K562 (cell line): Measurements from ENCODE around the gene PREX1. TPM values are rescaled to one million over a fixed set of nuclear protein-coding genes. Genes with fewer than 3 reads are reported as not detected.
A peak's percentile ranks its signal among the peaks of the same experiment; 100 is the strongest.

Experiments
- ATAC-seq: fragments of 200-7000 bp; cut with Tn5 transposase; 3 replicates; pipeline ENCODE4 v1.9.1; 2020; ENCODE audit warnings: moderate library complexity
- BruUV-seq: library from RNA; stranded (reverse); fragments of 400-500 nt; replicated peaks from 2 replicates; lab custom pipeline; 2021; lab: Mats Ljungman, UMichigan
- CTCF ChIA-PET: fragments of 300-600 bp; formaldehyde crosslinking; extraction: SDS; loops from one replicate; lab custom pipeline; 2021; ENCODE audit warnings: low intra/inter-chr PET ratio; lab: Yijun Ruan, JAX
- POLR2A ChIA-PET: fragments of 300-600, 350-650 bp; sonication (Branson Sonifier 250); formaldehyde crosslinking; extraction: SDS; loops from one replicate; lab custom pipeline; 2021; ENCODE audit warnings: antibody characterized with exemption, inconsistent platforms; lab: Yijun Ruan, JAX
- DNase-seq, 4 experiments: peaks; one replicate each; pipeline versions ENCODE4 v3.0.0 to v3.0.0-alpha.2; 2011 to 2018; ENCODE audit warnings: low spot score in 3 of 4, mixed read lengths in 3 of 4; ENCODE audit errors: extremely low read depth in 1 of 4
- FAIRE-seq: peaks from 2 replicates; lab custom pipeline; 2011; peaks lifted over from hg19 to GRCh38; lab: Jason Lieb, UNC
- H2AFZ ChIP-seq: 2 replicates; pipeline ENCODE4 v1.6.0; 2011; ENCODE audit warnings: low read depth, low read length, control low read depth, inconsistent platforms
- H3K27ac ChIP-seq: fragments of 200-600 bp; 3 replicates; pipeline ENCODE4 v1.8.0; 2011; ENCODE audit warnings: low read depth, mild to moderate bottlenecking, control low read depth, inconsistent platforms, low read length, moderate library complexity, mixed read lengths; ENCODE audit errors: extremely low read depth
- H3K27me3 ChIP-seq, 2 experiments: fragments of 300-600 bp in 1 of 2; 2 replicates in 1 of 2; 3 replicates in 1 of 2; pipeline versions ENCODE4 v1.6.0 to v1.8.0; 2011; ENCODE audit warnings: inconsistent platforms in 2 of 2, low read length in 2 of 2, mild to moderate bottlenecking in 1 of 2, mixed read lengths in 1 of 2, moderate library complexity in 1 of 2; ENCODE audit not compliant: control insufficient read depth in 2 of 2, insufficient read depth in 2 of 2
- H3K36me3 ChIP-seq: fragments of 300-600 bp; 3 replicates; pipeline ENCODE4 v1.8.0; 2011; ENCODE audit warnings: mild to moderate bottlenecking, low read length, inconsistent platforms; ENCODE audit not compliant: control insufficient read depth, insufficient read depth
- H3K4me1 ChIP-seq, 2 experiments: fragments of 200-600 bp in 1 of 2; replicated peaks in 1 of 2; 2 replicates in 1 of 2; 3 replicates in 1 of 2; pipeline versions ENCODE4 v1.5.1 to v1.8.0; 2011; ENCODE audit warnings: inconsistent platforms in 2 of 2, low read length in 2 of 2, mild to moderate bottlenecking in 1 of 2, mixed read lengths in 1 of 2, moderate library complexity in 1 of 2; ENCODE audit not compliant: control insufficient read depth in 2 of 2, insufficient read depth in 2 of 2
- H3K4me2 ChIP-seq: 2 replicates; pipeline ENCODE4 v1.6.1; 2011; ENCODE audit warnings: low read length, control low read depth, inconsistent platforms, mixed read lengths; ENCODE audit not compliant: insufficient read depth
- H3K4me3 ChIP-seq: fragments of 200-600 bp; sonication (generic), shearing (Covaris generic); 2 replicates; pipeline ENCODE4 v1.5.1; 2016; ENCODE audit warnings: control low read depth, inconsistent platforms
- H3K79me2 ChIP-seq: fragments of 200-600 bp; 3 replicates; pipeline ENCODE4 v1.8.0; 2011; ENCODE audit warnings: low read length, inconsistent platforms; ENCODE audit not compliant: control insufficient read depth, insufficient read depth
- H3K9ac ChIP-seq, 2 experiments: 2 replicates each; pipeline versions ENCODE4 v1.6.0 to v1.6.1; 2011; ENCODE audit warnings: low read depth in 2 of 2, low read length in 2 of 2, control low read depth in 1 of 2, inconsistent platforms in 1 of 2, mild to moderate bottlenecking in 1 of 2, mixed read lengths in 1 of 2; ENCODE audit not compliant: insufficient read depth in 1 of 2
- H3K9me1 ChIP-seq: one replicate; pipeline ENCODE4 v1.6.0; 2011; ENCODE audit warnings: inconsistent platforms, mild to moderate bottlenecking, low read length, moderate library complexity; ENCODE audit not compliant: control insufficient read depth, insufficient read depth
- H3K9me3 ChIP-seq: replicated peaks from 2 replicates; pipeline ENCODE4 v1.5.1; 2011; ENCODE audit warnings: low read depth, low read length, inconsistent platforms; ENCODE audit not compliant: control insufficient read depth, insufficient read depth
- H4K20me1 ChIP-seq: replicated peaks from 2 replicates; pipeline ENCODE4 v1.6.1; 2011; ENCODE audit warnings: low read length, inconsistent platforms, mixed read lengths; ENCODE audit not compliant: control insufficient read depth, insufficient read depth
- ARHGAP35 ChIP-seq: fragments of 450-650 bp; IDR thresholded peaks from 2 replicates; pipeline ENCODE4 v1.6.1; 2018; ENCODE audit not compliant: partially characterized antibody
- CEBPG ChIP-seq, 3 experiments: fragments of 200-800 bp in 1 of 3; sonication (Bioruptor generic) in 1 of 3; sonication (generic) in 1 of 3; formaldehyde crosslinking in 1 of 3; IDR thresholded peaks in 2 of 3; conservative IDR thresholded peaks in 1 of 3; 2 replicates each; pipeline versions ENCODE4 v1.6.1 to v1.8.0; 2016 to 2022; ENCODE audit warnings: missing compliant biosample characterization in 2 of 3, missing genetic modification characterization in 2 of 3, mild to moderate bottlenecking in 1 of 3, missing genetic modification reagents in 1 of 3
- E2F5 ChIP-seq: sonication (generic); formaldehyde crosslinking; IDR thresholded peaks from 2 replicates; pipeline ENCODE4 v1.8.0; 2022; ENCODE audit warnings: mild to moderate bottlenecking, missing genetic modification reagents
- ERF ChIP-seq: fragments of 450-650 bp; formaldehyde crosslinking; IDR thresholded peaks from 2 replicates; pipeline ENCODE4 v1.4.0; 2020; ENCODE audit warnings: mild to moderate bottlenecking, mixed read lengths
- HNRNPK ChIP-seq: fragments of 200-400 bp; formaldehyde crosslinking; IDR thresholded peaks from one replicate; pipeline ENCODE4 v1.6.1; 2018; ENCODE audit warnings: mild to moderate bottlenecking, low read depth, low read length; ENCODE audit not compliant: poor library complexity, severe bottlenecking
- KLF10 ChIP-seq: fragments of 250-450 bp; sonication (Bioruptor Pico); IDR thresholded peaks from 2 replicates; pipeline ENCODE4 v1.6.1; 2021; ENCODE audit warnings: matching md5 sums
- RAD21 ChIP-seq, 2 experiments: fragments of 250-450 bp in 1 of 2; fragments of 450-650 bp in 1 of 2; sonication (Bioruptor Pico) in 1 of 2; formaldehyde crosslinking in 1 of 2; IDR thresholded peaks in 1 of 2; conservative IDR thresholded peaks in 1 of 2; 2 replicates each; pipeline versions ENCODE4 v1.4.0 to v1.8.0; 2020 to 2022; ENCODE audit warnings: mild to moderate bottlenecking in 2 of 2, moderate library complexity in 1 of 2
- RBM25 ChIP-seq: fragments of 200-400 bp; formaldehyde crosslinking; IDR thresholded peaks from 2 replicates; pipeline ENCODE4 v1.6.1; 2018; ENCODE audit warnings: low read length, low read depth, moderate library complexity; ENCODE audit not compliant: severe bottlenecking
- SNRNP70 ChIP-seq: fragments of 200-400 bp; formaldehyde crosslinking; optimal IDR thresholded peaks from 2 replicates; pipeline ENCODE3; 2017; ENCODE audit warnings: low read depth, low read length
- THAP7 ChIP-seq: fragments of 250-450 bp; sonication (Bioruptor Pico); IDR thresholded peaks from 2 replicates; pipeline ENCODE4 v1.5.0; 2021
- ZBTB11 ChIP-seq, 3 experiments: fragments of 200-800 bp in 1 of 3; fragments of 250-450 bp in 1 of 3; fragments of 450-650 bp in 1 of 3; sonication (Bioruptor Pico) in 1 of 3; sonication (Bioruptor generic) in 1 of 3; formaldehyde crosslinking in 1 of 3; IDR thresholded peaks; 2 replicates each; pipeline versions ENCODE4 v1.6.1 to v1.8.0; 2016 to 2022; ENCODE audit warnings: mild to moderate bottlenecking in 2 of 3, missing genetic modification characterization in 2 of 3, missing compliant biosample characterization in 1 of 3, moderate library complexity in 1 of 3
- ZNF551 ChIP-seq: fragments of 250-450 bp; sonication (Bioruptor Pico); IDR thresholded peaks from 2 replicates; pipeline ENCODE4 v1.5.0; 2021; ENCODE audit warnings: mild to moderate bottlenecking, moderate library complexity
- ZNF589 ChIP-seq: fragments of 200-800 bp; sonication (Bioruptor generic); IDR thresholded peaks from 2 replicates; pipeline ENCODE4 v1.6.1; 2016; ENCODE audit warnings: low read depth, missing genetic modification characterization, missing compliant biosample characterization
- ZNF644 ChIP-seq: fragments of 200-800 bp; sonication (Bioruptor generic); IDR thresholded peaks from 2 replicates; pipeline ENCODE4 v1.6.1; 2016; ENCODE audit warnings: low read depth, missing genetic modification characterization, missing compliant biosample characterization
- WGBS: fragments of 100-300 bp; shearing (Covaris generic); methylation state at CpG from one replicate; pipeline ENCODE4 v1.1.6; 2016; ENCODE audit warnings: low coverage, mixed read lengths; ENCODE audit not compliant: insufficient coverage; ENCODE audit errors: missing lambda C conversion rate; 5-methylcytosine and 5-hydroxymethylcytosine counted together
- in situ Hi-C: fragments of 300-500 bp; cut with MboI; formaldehyde crosslinking; loops from 4 replicates; pipeline ENCODE4 v1.15.0; 2018; ENCODE audit warnings: inconsistent platforms, mixed read lengths
- intact Hi-C: fragments of 100-400 bp; cut with micrococcal nuclease; formaldehyde crosslinking; loops from 2 replicates; pipeline ENCODE4 v1.14.2; 2022
- polyA plus RNA-seq, 8 experiments: library from polyadenylated mRNA; depleted of rRNA in 4 of 8; stranded (reverse) in 5 of 8; unstranded in 3 of 8; fragments of >200 nt; fragmentation: Nextera tagmentation in 2 of 8; fragmentation: Illumina TruSeq in 1 of 8; extraction: Ambion mirVana in 2 of 8; extraction: Trizol in 1 of 8; gene quantifications; 2 replicates each; pipeline versions ENCODE4 v1.2.1 to v1.2.3, GENCODE V29; 2011 to 2014; ENCODE audit warnings: inconsistent platforms in 1 of 8, missing spikeins in 1 of 8
- total RNA-seq, 7 experiments: library from RNA; depleted of rRNA in 6 of 7; stranded (reverse); fragments of >200 nt in 6 of 7; fragmentation: Illumina TruSeq in 2 of 7; extraction: Trizol in 2 of 7; gene quantifications; 2 replicates each; pipeline versions ENCODE4 v1.2.1 to v1.2.3, GENCODE V29; 2011 to 2021; ENCODE audit warnings: low replicate concordance in 1 of 7

Gene PREX1
- total and polyA plus RNA-seq, 9 of the 15 experiments (the other 6 are each of a cell fraction or from before 2014, with no cell fraction given): 0.37 to 10.4 (median 4.8) TPM

GRCh38 chr20:48722002-48722731 lies 105.6 kb downstream of the PREX1 start:
- H3K27ac ChIP-seq: peak overlapping the region; percentile 29; the same call in 1 of the 3 replicates
- peaks cover 4% of the 10 kb centered on the region; the same call in 1 of the 2 replicates for H4K20me1 ChIP-seq
- no peaks in the 10 kb centered on the region; the same call in 2 of the 3 replicates for H3K36me3 ChIP-seq
- H3K4me3 ChIP-seq: no peak overlapping the region
- no peaks in the 10 kb centered on the region for H3K9me3 ChIP-seq
- H3K9me1 ChIP-seq: no peaks in the 10 kb centered on the region
- peak overlapping the region; percentile 28; the same call in 1 of the 2 replicates for H3K4me2 ChIP-seq
- no peaks in the 10 kb centered on the region for H3K27me3 ChIP-seq
- no peak overlapping the region for H3K9ac ChIP-seq
- ChIA-PET POLR2A (interaction anchor here (0.5 to 1.4 kb wide), 2 partner anchors 10 to 396 kb away, joined by 4 read pairs; no protein-coding TSS in a partner anchor), CTCF (no interaction called here)
- in situ Hi-C loops (no loop called here), intact Hi-C loops (no loop called here)
- H3K79me2 ChIP-seq: no peaks in the 10 kb centered on the region
- peak overlapping the region; percentile 38; the same call in 1 of the 2 replicates for H2AFZ ChIP-seq
- BruUV-seq: no TSS peak
- peak in 1 of 4 experiments; percentile 12 for DNase-seq
- peak; percentile 23 for FAIRE-seq
- WGBS: 34% methylated on average over 14 of the region's 14 CpGs
- peaks cover 6 to 13% of the 10 kb centered on the region in 2 experiments; a peak in 4 of 5 replicates for H3K4me1 ChIP-seq
- peak; percentile 45; the same call in 1 of the 3 replicates for ATAC-seq
- peak in 1 of 3 experiments; percentile 11; a peak in 1 of 6 replicates for TF ChIP-seq ZBTB11 (CRISPR knock-in tag; IDR thresholded peaks at IDR 0.05)
- no peak for TF ChIP-seq ARHGAP35
- no peak for TF ChIP-seq ERF (CRISPR knock-in tag)
- 0 out of 2 replicates have a peak, but pooled peaks have one; percentile 37 for TF ChIP-seq ZNF589 (CRISPR knock-in tag)
- no peak for TF ChIP-seq CEBPG (CRISPR knock-in tag; IDR thresholded peaks at IDR 0.05)
- TF ChIP-seq CEBPG (tag; conservative IDR thresholded peaks at IDR 0.05 in 1 of 2, IDR thresholded peaks at IDR 0.05 in 1 of 2): peak; percentile 89 to 90
- no peak for TF ChIP-seq ZNF644 (tag)
- no peak for TF ChIP-seq THAP7
- TF ChIP-seq E2F5 (CRISPR knock-in tag): no peak
- no peak for TF ChIP-seq HNRNPK
- TF ChIP-seq SNRNP70: no peak
- TF ChIP-seq ZNF551 (CRISPR knock-in tag): no peak
- TF ChIP-seq RBM25: no peak
- TF ChIP-seq RAD21 (CRISPR knock-in tag; conservative IDR thresholded peaks at IDR 0.05 in 1 of 2, IDR thresholded peaks at IDR 0.05 in 1 of 2): no peak
- TF ChIP-seq KLF10 (CRISPR knock-in tag): no peak
